Esophagus (tissue), 2 donors: ENCODE results near the gene EPS8. TPM values are rescaled to one million over a fixed set of nuclear protein-coding genes. Genes with fewer than 3 reads are reported as not detected.

Source experiments
- H3K27ac ChIP-seq, 2 donors: one replicate each; pipeline ENCODE4 v1.5.1; 2013; ENCODE audit warnings: low read depth in 2 of 2, mild to moderate bottlenecking in 2 of 2, inconsistent platforms in 1 of 2, low read length in 1 of 2, moderate library complexity in 1 of 2
- H3K27me3 ChIP-seq, 2 donors: one replicate each; pipeline ENCODE4 v1.6.1; 2013; ENCODE audit warnings: low read length in 2 of 2, control low read depth in 1 of 2, mild to moderate bottlenecking in 1 of 2; ENCODE audit not compliant: insufficient read depth in 2 of 2, control insufficient read depth in 1 of 2
- H3K36me3 ChIP-seq, 2 donors: one replicate each; pipeline ENCODE4 v1.6.1; 2013; ENCODE audit warnings: low read length in 1 of 2; ENCODE audit not compliant: control insufficient read depth in 2 of 2, insufficient read depth in 2 of 2
- H3K4me1 ChIP-seq, 2 donors: one replicate each; pipeline ENCODE4 v1.6.1; 2013; ENCODE audit warnings: low read length in 1 of 2; ENCODE audit not compliant: control insufficient read depth in 2 of 2, insufficient read depth in 2 of 2
- H3K4me3 ChIP-seq, 2 donors: one replicate each; pipeline ENCODE4 v1.5.1; 2013; ENCODE audit warnings: low read length in 2 of 2, mild to moderate bottlenecking in 2 of 2, low read depth in 1 of 2, moderate library complexity in 1 of 2
- H3K9me3 ChIP-seq, 2 donors: one replicate each; pipeline ENCODE4 v1.6.1; 2013; ENCODE audit warnings: mild to moderate bottlenecking in 2 of 2, low read depth in 1 of 2, low read length in 1 of 2, moderate library complexity in 1 of 2; ENCODE audit not compliant: control insufficient read depth in 2 of 2, insufficient read depth in 1 of 2
- WGBS, 2 donors: extraction: QIAGEN DNeasy Blood & Tissue Kit; methylation state at CpG; one replicate each; pipeline ENCODE4 v1.1.7; 2013; 5-methylcytosine and 5-hydroxymethylcytosine counted together
- polyA plus RNA-seq, 2 donors: library from polyadenylated mRNA; stranded (reverse); fragments of 200-250 nt; gene quantifications; one replicate each; pipeline ENCODE4 v1.2.3, GENCODE V29; 2013
- donor health status: healthy with polysubstance abuse.
- donor health status: Bipolar disorder and iron deficiency.

EPS8 gene
- polyA plus RNA-seq, 2 donors, result 6.7 to 7.9 TPM

- Histone ChIP-seq H3K36me3 (no peaks in the 10 kb centered on the region), H3K27me3 (no peaks in the 10 kb centered on the region), H3K4me1 (no peaks in the 10 kb centered on the region), H3K9me3 (peaks cover 0 to 2% of the 10 kb centered on the region in 2 donors), H3K27ac (no peak overlapping the region), H3K4me3 (no peak overlapping the region)
- 56 to 84% methylated on average over 6 of the region's 6 CpGs for WGBS, 2 donors
Measured at GRCh38 chr12:15801770-15802744, 12.9 kb upstream of the EPS8 start.

GRCh38 chr12:15800278-15800677 is 11.1 kb upstream of the EPS8 start:
- Histone ChIP-seq H3K36me3 (no peaks in the 10 kb centered on the region), H3K27ac (no peak overlapping the region), H3K4me1 (no peaks in the 10 kb centered on the region), H3K4me3 (no peak overlapping the region), H3K27me3 (no peaks in the 10 kb centered on the region), H3K9me3 (peaks cover 0 to 2% of the 10 kb centered on the region in 2 donors)
- WGBS, 2 donors, result 67 to 70% methylated on average over 3 of the region's 3 CpGs

GRCh38 chr12:15797818-15798217 is 8.6 kb upstream of the EPS8 start:
- Histone ChIP-seq H3K4me1 (no peaks in the 10 kb centered on the region), H3K36me3 (no peaks in the 10 kb centered on the region), H3K9me3 (peaks cover 0 to 2% of the 10 kb centered on the region in 2 donors), H3K27me3 (no peaks in the 10 kb centered on the region), H3K27ac (no peak overlapping the region), H3K4me3 (no peak overlapping the region)
- WGBS, 2 donors, result 82 to 85% methylated on average over 3 of the region's 3 CpGs

GRCh38 chr12:15796493-15797141 is 7.4 kb upstream of the EPS8 start:
- H3K27ac ChIP-seq, result no peak overlapping the region
- 72 to 79% methylated on average over 4 of the region's 4 CpGs for WGBS, 2 donors

GRCh38 chr12:15794836-15795235 is 5.6 kb upstream of the EPS8 start:
- Histone ChIP-seq H3K9me3 (no peaks in the 10 kb centered on the region), H3K4me1 (no peaks in the 10 kb centered on the region), H3K4me3 (no peak overlapping the region), H3K27ac (no peak overlapping the region), H3K27me3 (no peaks in the 10 kb centered on the region), H3K36me3 (no peaks in the 10 kb centered on the region)
- 86 to 95% methylated on average over 1 of the region's 1 CpG for WGBS, 2 donors

More at GRCh38 chr12:15796493-15797141, 7.4 kb upstream of the EPS8 start:
- Histone ChIP-seq H3K36me3 (no peaks in the 10 kb centered on the region), H3K4me3 (no peak overlapping the region), H3K9me3 (no peaks in the 10 kb centered on the region), H3K4me1 (no peaks in the 10 kb centered on the region), H3K27me3 (no peaks in the 10 kb centered on the region)

- H3K4me3 ChIP-seq, result no peak overlapping the region
- no peaks in the 10 kb centered on the region for H3K36me3 ChIP-seq
- WGBS, 2 donors, result 77 to 84% methylated on average over 3 of the region's 3 CpGs
- H3K27me3 ChIP-seq, result no peaks in the 10 kb centered on the region
- H3K4me1 ChIP-seq, result no peaks in the 10 kb centered on the region
- H3K9me3 ChIP-seq, result no peaks in the 10 kb centered on the region
- no peak overlapping the region for H3K27ac ChIP-seq
Measured at GRCh38 chr12:15794196-15794595, 5.0 kb upstream of the EPS8 start.

GRCh38 chr12:15788233-15789219 is 662 bp downstream of the EPS8 start:
- H3K36me3 ChIP-seq, result no peaks in the 10 kb centered on the region
- no peaks in the 10 kb centered on the region for H3K27me3 ChIP-seq
- no peaks in the 10 kb centered on the region for H3K9me3 ChIP-seq
- WGBS, 2 donors, result 0 to 1% methylated on average over 64 of the region's 64 CpGs
- H3K4me1 ChIP-seq, result no peaks in the 10 kb centered on the region
- peak overlapping the region; percentile 87 to 91 for H3K27ac ChIP-seq
- peak overlapping the region; percentile 80 to 81 for H3K4me3 ChIP-seq

- Histone ChIP-seq H3K4me3 (peak overlapping the region in 1 of 2 donors; percentile 81), H3K36me3 (no peaks in the 10 kb centered on the region), H3K4me1 (no peaks in the 10 kb centered on the region), H3K9me3 (no peaks in the 10 kb centered on the region), H3K27ac (no peak overlapping the region), H3K27me3 (no peaks in the 10 kb centered on the region)
- WGBS, 2 donors, result 40 to 42% methylated on average over 4 of the region's 4 CpGs
Measured at GRCh38 chr12:15787778-15788177, 1.4 kb downstream of the EPS8 start.

GRCh38 chr12:15786772-15787171 is 2.4 kb downstream of the EPS8 start:
- Histone ChIP-seq H3K9me3 (no peaks in the 10 kb centered on the region), H3K27me3 (no peaks in the 10 kb centered on the region), H3K27ac (no peak overlapping the region), H3K4me3 (no peak overlapping the region), H3K4me1 (no peaks in the 10 kb centered on the region), H3K36me3 (no peaks in the 10 kb centered on the region)
- 64 to 65% methylated on average over 2 of the region's 2 CpGs for WGBS, 2 donors
